Fibroblast of skin of left biceps (primary cell): ENCODE data around the gene AVPI1.
"Not testable (repeated sequence)": the region's sequence is repeated elsewhere in the genome, so short reads cannot be mapped to it uniquely, and the experiment has no call there.

ENCODE experiments used
- DNase-seq, 2 experiments: peaks; one replicate each; pipeline ENCODE4 v3.0.0-alpha.2; 2013; ENCODE audit warnings: low read depth in 2 of 2

AVPI1 gene

GRCh38 chr10:97683556-97684367 is 3.3 kb downstream of the AVPI1 start:
- no peak for DNase-seq

GRCh38 chr10:97682042-97682441 is 5.0 kb downstream of the AVPI1 start:
- DNase-seq = no peak

GRCh38 chr10:97679594-97679993 is 7.4 kb downstream of the AVPI1 start:
- DNase-seq = no peak

GRCh38 chr10:97676770-97677581 is 10.1 kb downstream of the AVPI1 start:
- no peak for DNase-seq

- no peak for DNase-seq
These were observed 11.8 kb downstream of the AVPI1 start for GRCh38 chr10:97675222-97675621.

GRCh38 chr10:97673736-97674525 is 13.1 kb downstream of the AVPI1 start:
- peak in 1 of 2 experiments; percentile 46 for DNase-seq

- no peak for DNase-seq
These were observed 17.5 kb downstream of the AVPI1 start for GRCh38 chr10:97669571-97669970.

- no peak for DNase-seq
These were observed 19.6 kb downstream of the AVPI1 start for GRCh38 chr10:97667463-97667862.

GRCh38 chr10:97666992-97667391 is 20.0 kb downstream of the AVPI1 start:
- no peak for DNase-seq

GRCh38 chr10:97664282-97664850 is 22.7 kb downstream of the AVPI1 start:
- no peak for DNase-seq

- DNase-seq = peak; percentile 64 to 68
These were observed 27.5 kb downstream of the AVPI1 start for GRCh38 chr10:97659589-97659988.

- DNase-seq = no peak
These were observed 30.3 kb downstream of the AVPI1 start for GRCh38 chr10:97656777-97657176.

- no peak for DNase-seq
These were observed 35.3 kb downstream of the AVPI1 start for GRCh38 chr10:97651773-97652172.

- no peak for DNase-seq
These were observed 36.3 kb downstream of the AVPI1 start for GRCh38 chr10:97650726-97651125.

- not testable (repeated sequence) for DNase-seq
These were observed 37.7 kb downstream of the AVPI1 start for GRCh38 chr10:97649405-97649750.

- DNase-seq = peak; percentile 79 to 80
These were observed 38.3 kb downstream of the AVPI1 start for GRCh38 chr10:97648562-97649404.

- DNase-seq = no peak
These were observed 39.5 kb downstream of the AVPI1 start for GRCh38 chr10:97647556-97647955.

GRCh38 chr10:97644936-97645335 is 42.1 kb downstream of the AVPI1 start:
- no peak for DNase-seq

GRCh38 chr10:97643441-97643985 is 43.5 kb downstream of the AVPI1 start:
- DNase-seq = no peak

GRCh38 chr10:97642471-97643159 is 44.4 kb downstream of the AVPI1 start:
- not testable (repeated sequence) for DNase-seq
